OCI-LY3 (cell line): ENCODE results near the gene SMG7.

Source experiments
- EZH2phosphoT487 ChIP-seq: fragments of 200-600 bp; shearing (Covaris generic); IDR thresholded peaks from 2 replicates; pipeline ENCODE4 v1.6.1; 2018; ENCODE audit warnings: antibody characterized with exemption, mixed run types, low read depth
- TF ChIP-seq, protein P1 (sequence below): fragments of 200-600, 300-600 bp; sonication (generic); IDR thresholded peaks from 2 replicates; pipeline ENCODE4 v1.5.1; 2014; ENCODE audit warnings: antibody characterized with exemption, low read length, low read depth

DNA sequence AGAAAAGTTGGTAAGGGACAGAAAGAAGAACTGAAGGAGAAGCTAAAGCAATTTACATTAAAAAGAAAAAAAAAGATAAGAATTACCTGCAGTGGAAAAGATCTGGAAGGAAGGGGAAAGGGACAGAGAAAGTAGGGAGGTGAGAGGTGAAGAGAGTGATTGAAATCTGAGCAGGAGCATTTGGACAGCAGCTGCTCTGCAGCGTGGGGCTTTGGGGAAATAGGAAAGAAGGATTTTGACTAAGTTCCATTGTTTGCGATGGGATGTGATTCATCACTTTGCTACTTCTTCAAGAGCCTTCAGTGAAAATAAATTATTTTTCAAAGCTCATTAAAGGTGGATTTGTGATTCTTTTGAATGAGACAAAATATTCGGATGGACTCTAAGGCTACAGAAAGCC is 28.1 kb upstream of the SMG7 start:
- TF ChIP-seq, protein P1, sequence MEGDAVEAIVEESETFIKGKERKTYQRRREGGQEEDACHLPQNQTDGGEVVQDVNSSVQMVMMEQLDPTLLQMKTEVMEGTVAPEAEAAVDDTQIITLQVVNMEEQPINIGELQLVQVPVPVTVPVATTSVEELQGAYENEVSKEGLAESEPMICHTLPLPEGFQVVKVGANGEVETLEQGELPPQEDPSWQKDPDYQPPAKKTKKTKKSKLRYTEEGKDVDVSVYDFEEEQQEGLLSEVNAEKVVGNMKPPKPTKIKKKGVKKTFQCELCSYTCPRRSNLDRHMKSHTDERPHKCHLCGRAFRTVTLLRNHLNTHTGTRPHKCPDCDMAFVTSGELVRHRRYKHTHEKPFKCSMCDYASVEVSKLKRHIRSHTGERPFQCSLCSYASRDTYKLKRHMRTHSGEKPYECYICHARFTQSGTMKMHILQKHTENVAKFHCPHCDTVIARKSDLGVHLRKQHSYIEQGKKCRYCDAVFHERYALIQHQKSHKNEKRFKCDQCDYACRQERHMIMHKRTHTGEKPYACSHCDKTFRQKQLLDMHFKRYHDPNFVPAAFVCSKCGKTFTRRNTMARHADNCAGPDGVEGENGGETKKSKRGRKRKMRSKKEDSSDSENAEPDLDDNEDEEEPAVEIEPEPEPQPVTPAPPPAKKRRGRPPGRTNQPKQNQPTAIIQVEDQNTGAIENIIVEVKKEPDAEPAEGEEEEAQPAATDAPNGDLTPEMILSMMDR = no peak
- TF ChIP-seq EZH2phosphoT487 = no peak
